BJ (cell line): ENCODE data around the gene WWOX. TPM values are rescaled to one million over a fixed set of nuclear protein-coding genes. Genes with fewer than 3 reads are reported as not detected.

Experiments
- CTCF ChIA-PET: fragments of 350-600 bp; formaldehyde crosslinking; extraction: SDS; loops from one replicate; lab custom pipeline; 2021; ENCODE audit warnings: antibody characterized with exemption, inconsistent platforms; lab: Yijun Ruan, JAX
- POLR2A ChIA-PET: fragments of 300-600 bp; sonication (Branson Sonifier 250); formaldehyde crosslinking; extraction: SDS; loops from one replicate; lab custom pipeline; 2021; ENCODE audit warnings: antibody characterized with exemption; lab: Charles Lee
- DNase-seq: peaks from one replicate; pipeline ENCODE4 v3.0.0-alpha.2; 2011; ENCODE audit warnings: low read depth
- H3K27me3 ChIP-seq: 2 replicates; pipeline ENCODE4 v1.6.0; 2011; ENCODE audit warnings: low read length; ENCODE audit not compliant: control insufficient read depth, insufficient read depth
- H3K36me3 ChIP-seq: 2 replicates; pipeline ENCODE4 v1.5.1; 2011; ENCODE audit warnings: low read length; ENCODE audit not compliant: control insufficient read depth, insufficient read depth
- H3K4me3 ChIP-seq: 2 replicates; pipeline ENCODE4 v1.5.1; 2011; ENCODE audit warnings: low read depth, mild to moderate bottlenecking, control low read depth, low read length
- polyA plus RNA-seq: library from polyadenylated mRNA; depleted of rRNA; stranded (reverse); fragments of >200 nt; gene quantifications from 2 replicates; pipeline ENCODE4 v1.2.3, GENCODE V29; 2011
- TF ChIP-seq, protein P1 (sequence below): IDR thresholded peaks from 2 replicates; pipeline ENCODE4 v1.5.1; 2011; ENCODE audit warnings: low read depth, mild to moderate bottlenecking, control low read depth, inconsistent platforms, low read length, moderate library complexity; ENCODE audit not compliant: insufficient read depth

Gene WWOX
- polyA plus RNA-seq, 1 experiment = 3.1 TPM

DNA sequence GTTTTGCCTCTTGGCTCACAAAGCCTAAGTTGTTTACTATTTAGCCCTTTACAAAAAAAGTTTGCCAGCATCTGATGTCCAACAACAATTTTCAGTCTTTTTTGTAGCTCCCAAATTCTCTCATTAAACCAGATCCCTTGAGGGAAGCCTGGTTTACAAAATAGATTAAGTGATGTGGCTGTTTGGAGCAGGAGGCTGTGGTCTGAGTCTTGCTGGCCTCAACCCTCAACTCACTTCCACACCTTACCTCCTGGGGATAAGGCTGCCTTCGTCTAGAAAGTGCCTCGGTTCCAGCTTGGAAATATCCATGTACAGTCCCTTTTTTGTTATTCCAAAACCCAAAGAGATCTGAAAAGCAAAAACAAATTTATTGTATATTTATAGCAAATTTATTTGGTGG, 138.4 kb downstream of the WWOX start:
- no peak overlapping the region for H3K4me3 ChIP-seq
- H3K36me3 ChIP-seq = no peaks in the 10 kb centered on the region
- DNase-seq = no peak
- ChIA-PET CTCF (no interaction called here), POLR2A (no interaction called here)
- no peaks in the 10 kb centered on the region for H3K27me3 ChIP-seq
- TF ChIP-seq, protein P1, sequence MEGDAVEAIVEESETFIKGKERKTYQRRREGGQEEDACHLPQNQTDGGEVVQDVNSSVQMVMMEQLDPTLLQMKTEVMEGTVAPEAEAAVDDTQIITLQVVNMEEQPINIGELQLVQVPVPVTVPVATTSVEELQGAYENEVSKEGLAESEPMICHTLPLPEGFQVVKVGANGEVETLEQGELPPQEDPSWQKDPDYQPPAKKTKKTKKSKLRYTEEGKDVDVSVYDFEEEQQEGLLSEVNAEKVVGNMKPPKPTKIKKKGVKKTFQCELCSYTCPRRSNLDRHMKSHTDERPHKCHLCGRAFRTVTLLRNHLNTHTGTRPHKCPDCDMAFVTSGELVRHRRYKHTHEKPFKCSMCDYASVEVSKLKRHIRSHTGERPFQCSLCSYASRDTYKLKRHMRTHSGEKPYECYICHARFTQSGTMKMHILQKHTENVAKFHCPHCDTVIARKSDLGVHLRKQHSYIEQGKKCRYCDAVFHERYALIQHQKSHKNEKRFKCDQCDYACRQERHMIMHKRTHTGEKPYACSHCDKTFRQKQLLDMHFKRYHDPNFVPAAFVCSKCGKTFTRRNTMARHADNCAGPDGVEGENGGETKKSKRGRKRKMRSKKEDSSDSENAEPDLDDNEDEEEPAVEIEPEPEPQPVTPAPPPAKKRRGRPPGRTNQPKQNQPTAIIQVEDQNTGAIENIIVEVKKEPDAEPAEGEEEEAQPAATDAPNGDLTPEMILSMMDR = no peak

DNA sequence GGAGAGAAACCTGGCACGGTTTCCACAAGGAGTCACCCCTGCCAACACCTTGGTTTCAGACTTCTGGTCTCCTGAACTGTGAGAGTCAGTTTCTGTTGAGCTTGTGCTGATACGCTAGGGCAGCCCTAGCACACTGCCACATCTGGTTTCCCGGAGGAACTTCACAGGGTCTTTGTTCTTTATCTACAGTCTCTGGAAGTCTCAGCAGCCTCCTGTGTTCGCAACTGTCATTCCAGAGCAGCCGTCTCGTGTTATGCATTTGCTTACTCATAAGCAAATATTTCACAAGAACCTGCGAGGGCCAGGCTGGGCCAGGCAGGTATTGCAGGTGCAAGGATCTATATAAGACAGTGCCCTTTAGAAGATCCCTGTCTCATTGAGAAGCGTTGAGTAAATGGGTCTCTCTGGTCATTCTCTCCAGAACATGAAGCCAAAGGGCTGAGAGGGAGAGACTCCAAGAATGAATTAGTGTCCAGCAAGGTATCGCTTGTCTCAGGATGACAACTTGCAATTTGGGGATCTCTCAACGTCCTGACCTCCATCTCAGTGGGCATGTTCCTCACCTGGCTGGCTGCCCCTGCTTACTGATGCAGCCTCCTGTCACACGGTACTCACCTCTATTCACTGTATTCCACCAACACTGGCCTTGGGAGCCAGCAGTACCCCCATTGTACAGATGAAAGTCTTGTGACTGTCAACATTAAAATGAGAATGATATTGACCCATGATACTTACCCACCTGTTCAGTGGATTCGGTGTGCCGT, 141.2 kb downstream of the WWOX start:
- no peaks in the 10 kb centered on the region for H3K36me3 ChIP-seq
- H3K4me3 ChIP-seq = no peak overlapping the region
- ChIA-PET CTCF (no interaction called here), POLR2A (no interaction called here)
- TF ChIP-seq, protein P1 = no peak
- no peak for DNase-seq
- H3K27me3 ChIP-seq = no peaks in the 10 kb centered on the region

DNA sequence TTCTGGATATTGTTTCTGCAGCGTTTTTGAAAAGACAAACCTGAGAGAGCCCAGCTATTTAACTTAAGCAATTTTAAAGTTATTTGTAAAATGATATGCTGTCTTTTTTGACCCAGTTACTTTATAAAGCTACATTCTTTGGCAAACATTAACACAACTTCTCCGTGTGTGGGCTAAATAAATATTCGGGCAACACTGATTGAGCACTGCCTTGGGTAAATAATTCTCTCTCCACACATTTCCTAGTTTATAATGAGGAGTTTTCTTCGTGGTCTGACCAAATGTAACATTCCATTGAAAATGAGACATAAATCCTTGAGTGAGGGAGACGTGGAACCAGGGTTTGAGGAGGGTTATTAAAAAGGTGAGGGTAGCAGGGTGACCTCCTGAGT, 142.8 kb downstream of the WWOX start:
- CTCF ChIA-PET = no interaction called here
- POLR2A ChIA-PET = no interaction called here
- no peak for DNase-seq
- Histone ChIP-seq H3K27me3 (no peaks in the 10 kb centered on the region), H3K4me3 (no peak overlapping the region), H3K36me3 (no peaks in the 10 kb centered on the region)
- TF ChIP-seq, protein P1 = no peak

DNA sequence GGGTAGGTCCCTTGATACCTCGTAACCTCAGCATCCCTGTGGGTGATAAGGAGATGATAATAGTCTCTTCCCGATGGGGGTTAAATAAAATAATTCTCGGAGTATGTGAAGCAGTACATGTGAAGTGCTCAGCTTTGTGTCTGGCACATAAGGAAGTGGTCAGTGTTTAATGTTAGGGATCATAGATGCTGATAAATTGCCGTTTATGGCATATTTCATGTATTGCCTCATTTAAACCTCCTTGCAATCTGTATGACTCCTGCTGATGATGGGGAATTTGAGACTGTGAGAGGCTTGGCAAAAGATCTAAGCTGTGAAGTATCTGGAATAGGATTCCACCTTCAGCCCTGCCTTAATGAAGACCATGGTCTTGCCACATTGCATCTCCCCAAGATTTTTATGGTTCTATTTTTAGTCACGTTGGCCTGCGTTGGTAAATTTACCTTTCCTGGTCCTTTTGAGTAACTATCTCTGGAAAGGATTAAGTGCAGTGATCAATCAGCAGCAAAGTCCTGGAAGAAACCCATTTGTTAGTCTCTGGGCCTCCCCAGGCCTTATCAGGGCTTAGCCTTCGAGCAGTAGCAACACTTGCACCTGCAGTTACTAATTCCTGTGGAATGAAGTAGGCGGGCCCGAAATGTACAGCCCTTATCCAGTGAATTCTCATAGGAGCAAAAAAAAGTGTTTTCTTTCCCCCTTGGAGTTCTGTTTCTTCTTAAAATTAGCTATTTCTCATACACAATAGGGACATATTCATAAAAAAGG, 144.9 kb downstream of the WWOX start:
- ChIA-PET POLR2A (no interaction called here), CTCF (no interaction called here)
- no peaks in the 10 kb centered on the region for H3K27me3 ChIP-seq
- TF ChIP-seq, protein P1 = no peak
- no peak overlapping the region for H3K4me3 ChIP-seq
- no peaks in the 10 kb centered on the region for H3K36me3 ChIP-seq
- DNase-seq = no peak

DNA sequence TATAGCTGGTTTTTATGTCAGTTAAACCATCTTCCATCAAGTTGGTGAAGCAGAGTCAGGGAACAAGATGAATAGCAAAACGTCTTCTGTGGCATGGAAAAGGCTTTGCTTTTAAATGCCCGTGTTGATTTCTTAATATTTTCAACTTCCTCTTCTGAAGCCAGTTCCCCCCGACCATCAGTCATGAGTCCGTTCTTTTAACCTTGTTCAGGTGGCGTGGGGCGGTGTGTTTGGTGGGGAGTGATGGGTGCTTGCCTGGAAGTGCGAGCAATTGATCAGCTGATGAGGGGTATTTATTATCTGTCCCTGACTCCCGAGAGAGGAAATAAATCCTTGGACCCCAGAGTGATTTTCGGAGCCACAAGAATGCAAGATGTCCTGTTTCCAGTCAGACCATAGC, 147.1 kb downstream of the WWOX start:
- TF ChIP-seq, protein P1 = no peak
- Histone ChIP-seq H3K36me3 (no peaks in the 10 kb centered on the region), H3K27me3 (no peaks in the 10 kb centered on the region), H3K4me3 (no peak overlapping the region)
- CTCF ChIA-PET = no interaction called here
- POLR2A ChIA-PET = no interaction called here
- DNase-seq = no peak
